Smooth muscle cell (in vitro differentiated cells): ENCODE results near the gene TBXAS1. TPM values are rescaled to one million over a fixed set of nuclear protein-coding genes. Genes with fewer than 3 reads are reported as not detected.

Experiments
- DNase-seq: peaks from one replicate; lab custom pipeline; 2025; ENCODE audit not compliant: unreplicated experiment; lab: John Stamatoyannopoulos, UW
- H2AFZ ChIP-seq: fragments of 200-600 bp; sonication (generic); 2 replicates; pipeline ENCODE4 v1.6.0; 2016; ENCODE audit warnings: antibody characterized with exemption, low read depth, mild to moderate bottlenecking
- H3F3A ChIP-seq: fragments of 200-600 bp; sonication (generic); 2 replicates; pipeline ENCODE4 v1.6.0; 2017; ENCODE audit warnings: antibody characterized with exemption, low read depth
- H3K27ac ChIP-seq: fragments of 200-600 bp; sonication (generic); 2 replicates; pipeline ENCODE4 v1.5.1; 2016; ENCODE audit warnings: low read depth, mild to moderate bottlenecking
- H3K27me3 ChIP-seq: fragments of 200-600 bp; sonication (generic); 2 replicates; pipeline ENCODE4 v1.6.1; 2016; ENCODE audit warnings: low read depth, mild to moderate bottlenecking
- H3K36me3 ChIP-seq: fragments of 200-600 bp; sonication (generic); 2 replicates; pipeline ENCODE4 v1.5.1; 2016; ENCODE audit warnings: low read depth
- H3K4me1 ChIP-seq: fragments of 200-600 bp; sonication (generic); 2 replicates; pipeline ENCODE4 v1.5.1; 2016; ENCODE audit warnings: low read depth
- H3K4me2 ChIP-seq: fragments of 200-600 bp; sonication (generic); 2 replicates; pipeline ENCODE4 v1.6.0; 2016; ENCODE audit warnings: mild to moderate bottlenecking
- H3K4me3 ChIP-seq: fragments of 200-600 bp; sonication (generic); 2 replicates; pipeline ENCODE4 v1.5.1; 2016; ENCODE audit warnings: mild to moderate bottlenecking
- H3K79me2 ChIP-seq: fragments of 200-600 bp; sonication (generic); 2 replicates; pipeline ENCODE4 v1.6.0; 2016; ENCODE audit warnings: low read depth, mild to moderate bottlenecking
- H3K9ac ChIP-seq: fragments of 200-600 bp; sonication (generic); 2 replicates; pipeline ENCODE4 v1.6.0; 2016; ENCODE audit warnings: low read depth
- H3K9me3 ChIP-seq: fragments of 200-600 bp; sonication (generic); replicated peaks from 2 replicates; pipeline ENCODE4 v1.5.1; 2016; ENCODE audit warnings: low read depth
- H4K20me1 ChIP-seq: fragments of 200-600 bp; sonication (generic); 2 replicates; pipeline ENCODE4 v1.6.0; 2016; ENCODE audit warnings: low read depth
- CTCF ChIP-seq: fragments of 200-600 bp; sonication (generic); IDR thresholded peaks from 2 replicates; pipeline ENCODE4 v1.5.1; 2017; ENCODE audit warnings: borderline replicate concordance, mild to moderate bottlenecking, antibody characterized with exemption; ENCODE audit not compliant: insufficient read depth, poor library complexity, severe bottlenecking
- WGBS: methylation state at CpG from one replicate; pipeline ENCODE4 v1.1.7; 2016; ENCODE audit warnings: low lambda C conversion rate; 5-methylcytosine and 5-hydroxymethylcytosine counted together
- polyA plus RNA-seq: library from polyadenylated mRNA; unstranded; fragments of >200 nt; fragmentation: Nextera tagmentation; extraction: Ambion mirVana; gene quantifications from 2 replicates; pipeline ENCODE4 v1.2.1, GENCODE V29; 2016
- total RNA-seq: library from RNA; depleted of rRNA; stranded (reverse); fragments of >200 nt; gene quantifications from 2 replicates; pipeline ENCODE4 v1.2.3, GENCODE V29; 2014

The TBXAS1 gene
- total RNA-seq (not detected in 2 replicates), polyA plus RNA-seq (0.27 and 0.51 TPM in 2 replicates)

GRCh38 chr7:139829025-139829774 lies at the start of gene TBXAS1:
Gene TBXAS1 (plus strand): TSS chr7:139829264. CDS start chr7:139829391, 127 bp downstream.
- Histone ChIP-seq H3K9me3 (no peaks in the 10 kb centered on the region), H3K27ac (peak within 1 kb of the TSS; percentile 37), H3K27me3 (no peaks in the 10 kb centered on the region), H3K4me3 (peak within 1 kb of the TSS; percentile 1), H3K79me2 (no peaks in the 10 kb centered on the region), H2AFZ (no peak within 1 kb of the TSS), H3K4me2 (peak within 1 kb of the TSS; percentile 4), H3F3A (peaks cover 7% of the 10 kb centered on the region), H3K9ac (no peak within 1 kb of the TSS), H3K4me1 (no peaks in the 10 kb centered on the region), H4K20me1 (no peaks in the 10 kb centered on the region), H3K36me3 (no peaks in the 10 kb centered on the region)
- WGBS = 61% methylated on average over 10 of the region's 10 CpGs
- DNase-seq = no peak
- no peak for TF ChIP-seq CTCF

GRCh38 chr7:139782932-139783331 lies 46.1 kb upstream of the TBXAS1 start:
- Histone ChIP-seq H3K9ac (no peak overlapping the region), H3K4me3 (no peak overlapping the region), H3K27ac (no peak overlapping the region), H3K27me3 (peaks cover 15% of the 10 kb centered on the region), H4K20me1 (no peaks in the 10 kb centered on the region), H3K4me1 (peaks cover 10% of the 10 kb centered on the region), H2AFZ (no peak overlapping the region), H3K4me2 (no peak overlapping the region), H3K9me3 (no peaks in the 10 kb centered on the region), H3K79me2 (no peaks in the 10 kb centered on the region), H3K36me3 (no peaks in the 10 kb centered on the region), H3F3A (no peaks in the 10 kb centered on the region)
- 95% methylated on average over 3 of the region's 3 CpGs for WGBS
- DNase-seq = no peak
- TF ChIP-seq CTCF = no peak

GRCh38 chr7:139783647-139784385 lies 45.2 kb upstream of the TBXAS1 start:
- WGBS = 42% methylated on average over 3 of the region's 3 CpGs
- Histone ChIP-seq H3K27ac (no peak overlapping the region), H3K27me3 (peaks cover 15% of the 10 kb centered on the region), H3K4me3 (no peak overlapping the region), H3K36me3 (no peaks in the 10 kb centered on the region), H3F3A (no peaks in the 10 kb centered on the region), H3K4me2 (no peak overlapping the region), H3K9me3 (no peaks in the 10 kb centered on the region), H2AFZ (no peak overlapping the region), H3K9ac (no peak overlapping the region), H3K79me2 (no peaks in the 10 kb centered on the region), H4K20me1 (no peaks in the 10 kb centered on the region), H3K4me1 (peaks cover 10% of the 10 kb centered on the region)
- no peak for DNase-seq
- no peak for TF ChIP-seq CTCF
